Endothelial cell (in vitro differentiated cells): ENCODE measurements around the gene IFI35. TPM values are rescaled to one million over a fixed set of nuclear protein-coding genes. Genes with fewer than 3 reads are reported as not detected.

Experiments used
- DNase-seq: peaks from one replicate; pipeline ENCODE4 v3.0.0; 2021; ENCODE audit warnings: low spot score
- H3K27ac Mint-ChIP-seq: one replicate; pipeline ENCODE4 v1.8.0; 2021; ENCODE audit warnings: mixed read lengths, inconsistent platforms; ENCODE audit not compliant: unreplicated experiment
- H3K27me3 Mint-ChIP-seq: one replicate; pipeline ENCODE4 v1.8.0; 2021; ENCODE audit warnings: mild to moderate bottlenecking, moderate library complexity, mixed read lengths, inconsistent platforms; ENCODE audit not compliant: unreplicated experiment
- H3K36me3 Mint-ChIP-seq: one replicate; pipeline ENCODE4 v1.8.0; 2021; ENCODE audit warnings: mild to moderate bottlenecking, low read depth, mixed read lengths, inconsistent platforms; ENCODE audit not compliant: unreplicated experiment
- H3K4me1 Mint-ChIP-seq: one replicate; pipeline ENCODE4 v1.8.0; 2021; ENCODE audit warnings: mild to moderate bottlenecking, mixed read lengths, inconsistent platforms; ENCODE audit not compliant: unreplicated experiment
- H3K4me3 Mint-ChIP-seq: one replicate; pipeline ENCODE4 v1.8.0; 2021; ENCODE audit warnings: mild to moderate bottlenecking, mixed read lengths, inconsistent platforms; ENCODE audit not compliant: unreplicated experiment
- H3K9me3 Mint-ChIP-seq: one replicate; pipeline ENCODE4 v1.8.0; 2021; ENCODE audit warnings: mixed read lengths, inconsistent platforms; ENCODE audit not compliant: unreplicated experiment
- total RNA-seq: library from RNA; stranded (reverse); fragmentation: NEBNext Ultra II Directional; extraction: Animal tissue kit (Norgen Biotek cat#: 25700); gene quantifications from one replicate; pipeline ENCODE4 v1.2.1, GENCODE V29; 2021; ENCODE audit not compliant: unreplicated experiment
- TF ChIP-seq, protein P1 (sequence below): fragments of 200-600 bp; sonication (generic); IDR thresholded peaks from one replicate; pipeline ENCODE4 v1.5.0; 2021; ENCODE audit warnings: antibody characterized with exemption; ENCODE audit not compliant: unreplicated experiment

IFI35 gene
- total RNA-seq, 1 donor from 2014 or later: 4.2 TPM

DNA sequence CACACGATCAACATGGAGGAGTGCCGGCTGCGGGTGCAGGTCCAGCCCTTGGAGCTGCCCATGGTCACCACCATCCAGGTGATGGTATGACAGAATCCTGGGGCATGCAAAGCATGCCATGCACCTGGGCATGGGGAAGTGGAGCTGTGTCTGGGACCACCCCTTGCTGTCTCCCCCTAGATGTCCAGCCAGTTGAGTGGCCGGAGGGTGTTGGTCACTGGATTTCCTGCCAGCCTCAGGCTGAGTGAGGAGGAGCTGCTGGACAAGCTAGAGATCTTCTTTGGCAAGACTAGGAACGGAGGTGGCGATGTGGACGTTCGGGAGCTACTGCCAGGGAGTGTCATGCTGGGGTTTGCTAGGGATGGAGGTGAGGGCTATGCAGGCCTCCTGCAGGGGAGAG is 6.7 kb downstream of the IFI35 start:
- H3K27ac Mint-ChIP-seq: peak overlapping the region; percentile 51
- peaks cover 29% of the 10 kb centered on the region for H3K4me1 Mint-ChIP-seq
- no peak for DNase-seq
- H3K9me3 Mint-ChIP-seq: no peaks in the 10 kb centered on the region
- TF ChIP-seq, protein P1, sequence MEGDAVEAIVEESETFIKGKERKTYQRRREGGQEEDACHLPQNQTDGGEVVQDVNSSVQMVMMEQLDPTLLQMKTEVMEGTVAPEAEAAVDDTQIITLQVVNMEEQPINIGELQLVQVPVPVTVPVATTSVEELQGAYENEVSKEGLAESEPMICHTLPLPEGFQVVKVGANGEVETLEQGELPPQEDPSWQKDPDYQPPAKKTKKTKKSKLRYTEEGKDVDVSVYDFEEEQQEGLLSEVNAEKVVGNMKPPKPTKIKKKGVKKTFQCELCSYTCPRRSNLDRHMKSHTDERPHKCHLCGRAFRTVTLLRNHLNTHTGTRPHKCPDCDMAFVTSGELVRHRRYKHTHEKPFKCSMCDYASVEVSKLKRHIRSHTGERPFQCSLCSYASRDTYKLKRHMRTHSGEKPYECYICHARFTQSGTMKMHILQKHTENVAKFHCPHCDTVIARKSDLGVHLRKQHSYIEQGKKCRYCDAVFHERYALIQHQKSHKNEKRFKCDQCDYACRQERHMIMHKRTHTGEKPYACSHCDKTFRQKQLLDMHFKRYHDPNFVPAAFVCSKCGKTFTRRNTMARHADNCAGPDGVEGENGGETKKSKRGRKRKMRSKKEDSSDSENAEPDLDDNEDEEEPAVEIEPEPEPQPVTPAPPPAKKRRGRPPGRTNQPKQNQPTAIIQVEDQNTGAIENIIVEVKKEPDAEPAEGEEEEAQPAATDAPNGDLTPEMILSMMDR: no peak
- peaks cover 21% of the 10 kb centered on the region for H3K36me3 Mint-ChIP-seq
- H3K27me3 Mint-ChIP-seq: peaks cover 16% of the 10 kb centered on the region
- H3K4me3 Mint-ChIP-seq: no peak overlapping the region

DNA sequence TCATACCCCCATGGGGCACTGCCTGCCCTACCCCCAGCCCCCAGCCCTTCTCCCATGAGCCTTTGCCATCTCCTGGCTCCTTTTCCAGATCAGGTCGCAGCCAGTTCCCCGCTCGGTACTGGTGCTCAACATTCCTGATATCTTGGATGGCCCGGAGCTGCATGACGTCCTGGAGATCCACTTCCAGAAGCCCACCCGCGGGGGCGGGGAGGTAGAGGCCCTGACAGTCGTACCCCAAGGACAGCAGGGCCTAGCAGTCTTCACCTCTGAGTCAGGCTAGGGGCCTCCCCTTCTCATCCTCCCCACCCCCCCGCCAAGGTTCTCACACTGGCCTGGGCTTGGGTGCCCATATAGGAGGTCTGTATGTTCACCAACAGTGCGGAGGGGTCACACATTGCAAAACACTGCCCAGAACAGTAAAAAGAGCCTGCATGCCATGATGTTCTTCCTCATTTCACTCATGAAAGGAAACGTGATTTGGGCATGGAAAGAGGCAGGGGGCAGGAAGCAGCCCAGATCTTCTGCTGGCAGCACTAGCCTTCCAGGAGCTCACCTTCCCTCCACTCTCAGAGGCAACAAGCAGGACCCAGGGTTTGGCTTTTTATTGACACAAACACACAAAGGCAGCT is 7.5 kb downstream of the IFI35 start:
- Mint-ChIP-seq H3K4me3 (no peak overlapping the region), H3K27ac (no peak overlapping the region)

GRCh38 chr17:43014649-43015542 is 8.3 kb downstream of the IFI35 start:
- no peak for DNase-seq
- H3K27ac Mint-ChIP-seq: peak overlapping the region; percentile 26
- no peaks in the 10 kb centered on the region for H3K9me3 Mint-ChIP-seq
- H3K4me3 Mint-ChIP-seq: peak overlapping the region; percentile 38
- H3K36me3 Mint-ChIP-seq: peaks cover 28% of the 10 kb centered on the region
- TF ChIP-seq, protein P1: no peak
- peaks cover 44% of the 10 kb centered on the region for H3K4me1 Mint-ChIP-seq
- H3K27me3 Mint-ChIP-seq: peaks cover 19% of the 10 kb centered on the region

More for the DNA sequence above, 7.5 kb downstream of the IFI35 start:
- H3K9me3 Mint-ChIP-seq: no peaks in the 10 kb centered on the region
- TF ChIP-seq, protein P1: no peak
- peaks cover 16% of the 10 kb centered on the region for H3K27me3 Mint-ChIP-seq
- peaks cover 28% of the 10 kb centered on the region for H3K36me3 Mint-ChIP-seq
- no peak for DNase-seq
- peaks cover 37% of the 10 kb centered on the region for H3K4me1 Mint-ChIP-seq

- Mint-ChIP-seq H3K9me3 (no peaks in the 10 kb centered on the region), H3K27ac (no peak overlapping the region), H3K36me3 (peaks cover 28% of the 10 kb centered on the region), H3K4me1 (peaks cover 51% of the 10 kb centered on the region), H3K4me3 (peak overlapping the region; percentile 37), H3K27me3 (peaks cover 21% of the 10 kb centered on the region)
- DNase-seq: no peak
- TF ChIP-seq, protein P1: no peak
These were observed 9.0 kb downstream of the IFI35 start for GRCh38 chr17:43015579-43015978.

DNA sequence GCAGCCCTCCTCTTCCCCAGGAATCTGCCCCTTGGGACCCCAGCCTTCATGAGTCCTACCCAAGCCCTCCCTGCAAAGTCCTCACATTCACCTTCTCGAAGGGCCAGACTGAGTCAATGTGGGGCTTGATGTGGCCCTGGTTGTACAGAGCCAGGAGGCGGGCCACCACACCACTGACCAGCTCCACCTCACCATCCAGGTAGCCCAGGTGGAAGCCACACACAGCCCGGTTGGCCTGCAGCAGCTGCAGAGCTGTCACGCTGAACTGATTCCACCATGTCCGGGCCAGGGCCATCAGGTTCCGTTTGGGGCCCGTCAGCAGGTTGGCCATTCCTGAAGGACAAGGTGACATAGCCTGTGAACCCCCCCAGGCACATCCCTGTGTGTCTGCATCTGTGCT is 9.6 kb downstream of the IFI35 start:
- Mint-ChIP-seq H3K27ac (no peak overlapping the region), H3K36me3 (peaks cover 28% of the 10 kb centered on the region), H3K9me3 (no peaks in the 10 kb centered on the region), H3K4me1 (peaks cover 51% of the 10 kb centered on the region), H3K27me3 (peaks cover 21% of the 10 kb centered on the region), H3K4me3 (peak overlapping the region; percentile 77)
- TF ChIP-seq, protein P1: no peak
- DNase-seq: no peak
